Right cardiac atrium (tissue), 5 donors: ENCODE results near the gene EXOC4. TPM values are rescaled to one million over a fixed set of nuclear protein-coding genes. Genes with fewer than 3 reads are reported as not detected.

Experiments
- ATAC-seq, 2 donors: fragments of 200-7000 bp; cut with Tn5 transposase; one replicate each; pipeline versions ENCODE4 v1.8.0 to v1.9.1; 2020; ENCODE audit warnings: moderate library complexity in 2 of 2, mild to moderate bottlenecking in 1 of 2
- DNase-seq, 3 donors: peaks; one replicate each; pipeline ENCODE4 v3.0.0-alpha.2; 2020
- H3K27ac ChIP-seq: one replicate; pipeline ENCODE4 v1.5.1; 2013; ENCODE audit warnings: mild to moderate bottlenecking, low read length, control low read depth, moderate library complexity
- H3K27me3 ChIP-seq: one replicate; pipeline ENCODE4 v1.6.1; 2013; ENCODE audit not compliant: control insufficient read depth, insufficient read depth
- H3K4me1 ChIP-seq: one replicate; pipeline ENCODE4 v1.6.1; 2013; ENCODE audit warnings: low read length; ENCODE audit not compliant: control insufficient read depth, insufficient read depth
- H3K4me3 ChIP-seq: one replicate; pipeline ENCODE4 v1.5.1; 2013; ENCODE audit warnings: low read length, control low read depth
- H3K9me3 ChIP-seq: one replicate; pipeline ENCODE4 v1.6.1; 2013; ENCODE audit warnings: low read length; ENCODE audit not compliant: control insufficient read depth
- WGBS: extraction: QIAGEN DNeasy Blood & Tissue Kit; methylation state at CpG from one replicate; pipeline ENCODE4 v1.1.7; 2013; 5-methylcytosine and 5-hydroxymethylcytosine counted together
- intact Hi-C, 4 donors: fragments of 100-400 bp; cut with DNase I; formaldehyde crosslinking; loops; one replicate each; pipeline versions ENCODE4 v1.11.0 to v1.14.0; 2022 to 2023
- polyA plus RNA-seq: library from polyadenylated mRNA; stranded (reverse); fragments of 200-250 nt; gene quantifications from one replicate; pipeline ENCODE4 v1.2.3, GENCODE V29; 2013
- total RNA-seq, 4 donors: library from RNA; stranded (reverse); fragmentation: NEBNext Ultra II Directional; extraction: Animal tissue kit (Norgen Biotek cat#: 25700); gene quantifications; one replicate each; pipeline ENCODE4 v1.2.1, GENCODE V29; 2021
- donor health status: healthy with polysubstance abuse.
- donor health status: DM: no; HTN: yes; CAD: no.
- donor health status: DM: no; HTN: no; CAD: no.
- donor health status: DM: no; HTN: yes; CAD: no; lungs with severe emphysema.
- donor health status: DM: yes; HTN: yes; CAD: no.

EXOC4 gene
- total and polyA plus RNA-seq, 5 donors, result 11.9 to 45.9 (median 39.7) TPM

DNA sequence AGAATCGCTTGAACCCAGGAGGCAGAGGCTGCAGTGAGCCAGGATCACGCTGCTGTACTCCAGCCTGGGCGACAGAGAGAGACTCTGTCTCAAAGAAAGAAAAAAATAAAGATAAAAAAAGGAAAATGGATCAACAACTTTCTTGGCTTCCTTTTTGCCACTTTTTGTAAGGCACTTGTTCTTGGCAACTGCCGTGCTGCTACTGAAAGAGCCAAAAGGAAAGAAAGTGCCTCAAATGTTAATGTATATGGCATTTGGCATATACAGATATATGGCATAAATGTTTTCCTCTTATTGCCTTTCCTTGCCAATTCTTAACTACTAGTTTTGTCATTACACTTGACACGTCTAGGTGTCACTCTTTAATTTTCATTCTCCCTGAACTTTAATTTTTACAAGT, 480.5 kb downstream of the EXOC4 start:
- Histone ChIP-seq H3K9me3 (no peaks in the 10 kb centered on the region), H3K4me1 (no peaks in the 10 kb centered on the region), H3K4me3 (no peak overlapping the region), H3K27ac (no peak overlapping the region), H3K27me3 (no peaks in the 10 kb centered on the region)
- no peak for ATAC-seq
- intact Hi-C loops, result no loop called here
- 95% methylated on average over 5 of the region's 5 CpGs for WGBS
- DNase-seq, result no peak

DNA sequence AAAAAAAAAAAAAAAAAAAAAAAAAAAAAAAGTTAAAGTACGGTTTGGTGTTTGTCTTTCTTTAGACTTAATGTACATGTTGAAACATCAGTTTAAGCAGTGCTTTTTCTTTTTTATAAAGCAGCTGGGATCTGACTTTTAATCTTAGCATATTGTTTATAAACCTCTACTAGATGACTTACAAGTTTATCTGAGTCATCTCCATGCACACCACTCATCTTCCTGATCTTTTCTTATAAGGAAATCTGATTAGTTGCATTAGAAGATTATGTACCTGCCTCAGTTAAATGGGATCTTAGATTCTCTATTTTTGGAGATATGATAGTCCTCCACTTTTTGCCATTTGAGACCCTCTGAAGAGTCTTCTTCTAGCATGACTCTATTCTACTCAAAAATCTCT, 482.3 kb downstream of the EXOC4 start:
- Histone ChIP-seq H3K27me3 (no peaks in the 10 kb centered on the region), H3K9me3 (no peaks in the 10 kb centered on the region), H3K27ac (no peak overlapping the region), H3K4me3 (no peak overlapping the region), H3K4me1 (no peaks in the 10 kb centered on the region)
- intact Hi-C loops, result no loop called here
- no peak for ATAC-seq
- 83% methylated on average over 1 of the region's 1 CpG for WGBS
- no peak for DNase-seq

DNA sequence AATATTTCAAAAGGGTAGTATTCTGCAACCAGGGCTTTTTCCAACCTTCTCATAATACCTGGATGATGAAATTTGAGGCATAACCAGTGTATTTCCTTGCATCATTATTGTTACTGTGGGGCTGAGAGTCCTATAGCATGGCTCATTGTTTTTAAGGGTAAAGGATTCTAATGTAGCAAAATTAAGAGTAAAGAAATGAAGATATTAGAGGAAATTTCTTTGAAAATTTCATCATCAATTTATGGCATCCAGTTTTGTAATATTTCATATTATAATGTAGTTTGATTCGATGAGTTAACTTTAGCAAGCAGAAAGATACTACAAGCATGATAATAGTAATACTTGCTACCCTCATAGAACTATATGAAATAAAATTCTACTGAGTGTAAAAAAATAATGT, 486.9 kb downstream of the EXOC4 start:
- H3K4me3 ChIP-seq, result no peak overlapping the region
- no peaks in the 10 kb centered on the region for H3K27me3 ChIP-seq
- 96% methylated on average over 1 of the region's 1 CpG for WGBS
- intact Hi-C loops, result no loop called here
- peaks cover 2% of the 10 kb centered on the region for H3K4me1 ChIP-seq
- H3K27ac ChIP-seq, result no peak overlapping the region
- DNase-seq (no peak), ATAC-seq (no peak)
- no peaks in the 10 kb centered on the region for H3K9me3 ChIP-seq

DNA sequence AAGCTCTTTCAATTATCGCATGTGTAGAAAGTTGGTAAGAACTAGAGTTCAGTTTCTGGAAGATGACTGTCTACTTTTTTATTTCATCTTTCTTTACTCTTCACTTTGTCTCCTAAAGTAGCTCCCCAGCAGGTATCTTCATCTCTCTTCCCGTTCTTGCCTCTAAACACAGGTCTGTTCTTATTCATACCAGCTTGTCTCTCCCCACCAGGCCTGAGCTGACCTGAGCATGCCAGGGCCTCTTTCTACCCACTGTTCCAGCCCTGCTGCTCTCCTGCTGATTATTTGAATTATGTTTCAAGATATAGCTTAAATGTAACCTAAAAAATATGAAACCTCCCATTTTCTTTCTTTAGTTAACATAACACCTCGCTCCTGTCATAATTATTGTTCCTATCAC, 488.2 kb downstream of the EXOC4 start:
- 97% methylated on average over 3 of the region's 3 CpGs for WGBS
- intact Hi-C loops, result no loop called here
- Histone ChIP-seq H3K4me3 (no peak overlapping the region), H3K9me3 (no peaks in the 10 kb centered on the region), H3K27me3 (no peaks in the 10 kb centered on the region), H3K4me1 (peaks cover 2% of the 10 kb centered on the region), H3K27ac (no peak overlapping the region)
- ATAC-seq (no peak), DNase-seq (no peak)

DNA sequence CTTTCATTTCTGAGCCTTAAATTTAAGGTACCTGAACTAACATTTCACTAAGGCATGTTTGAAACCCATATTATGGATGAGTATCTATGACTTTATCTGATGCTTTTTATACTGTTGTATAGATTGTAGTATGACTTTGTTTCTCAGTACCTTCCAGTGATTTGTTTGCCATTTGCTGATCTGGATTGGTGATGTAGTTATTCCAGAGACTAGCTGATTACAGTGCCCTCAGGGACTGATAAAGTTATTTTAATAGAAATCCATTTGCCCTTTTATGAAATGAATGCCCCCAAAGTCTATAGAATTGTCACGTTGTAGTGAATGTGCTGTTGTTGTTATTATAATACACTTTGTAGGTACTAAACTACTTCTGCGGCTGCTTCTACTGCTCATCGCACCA, 488.8 kb downstream of the EXOC4 start:
- intact Hi-C loops, result no loop called here
- H3K4me3 ChIP-seq, result no peak overlapping the region
- ATAC-seq (no peak), DNase-seq (no peak)
- H3K9me3 ChIP-seq, result no peaks in the 10 kb centered on the region
- H3K27ac ChIP-seq, result no peak overlapping the region
- WGBS, result 96% methylated on average over 3 of the region's 3 CpGs
- peaks cover 2% of the 10 kb centered on the region for H3K4me1 ChIP-seq
- no peaks in the 10 kb centered on the region for H3K27me3 ChIP-seq

DNA sequence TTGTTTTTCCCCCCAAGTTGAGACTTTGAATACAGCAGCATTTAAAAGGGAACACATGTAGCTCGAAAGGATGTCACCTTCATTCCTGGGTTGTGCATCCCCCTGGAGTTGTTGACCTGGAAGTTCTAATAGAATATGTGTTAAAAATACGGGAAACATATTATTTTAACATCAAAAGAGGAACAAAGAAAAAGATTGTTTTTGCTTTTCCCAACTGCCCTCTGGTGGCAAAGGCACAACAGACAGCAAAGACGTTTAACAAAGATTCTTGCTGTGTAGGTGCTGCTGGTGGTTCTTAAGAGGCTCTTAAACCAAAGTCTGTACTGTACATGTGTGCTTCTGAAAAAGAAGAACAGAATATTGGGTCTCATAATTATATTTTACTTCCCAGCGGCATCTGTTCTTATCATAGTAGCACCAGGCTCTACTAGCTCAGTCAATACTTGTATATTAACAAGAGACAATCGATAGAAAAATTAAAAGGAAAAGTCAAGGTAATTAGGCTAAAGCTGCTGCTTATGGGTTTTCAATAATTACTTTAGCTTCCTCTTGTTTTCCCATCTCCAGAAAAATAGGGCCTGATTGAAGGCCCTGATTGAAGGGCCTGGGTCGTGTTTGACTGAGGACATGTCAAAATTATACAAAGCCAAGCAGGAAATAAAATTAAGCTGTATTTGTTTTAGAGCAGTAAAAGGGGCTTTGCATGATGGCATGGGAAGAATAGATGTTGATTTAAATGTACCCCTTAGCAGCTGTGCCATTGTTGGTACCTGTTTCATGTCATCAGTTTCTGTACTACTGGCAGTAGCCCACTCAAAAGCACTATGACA, 490.0 kb downstream of the EXOC4 start:
- Histone ChIP-seq H3K27ac (no peak overlapping the region), H3K4me1 (peaks cover 2% of the 10 kb centered on the region), H3K27me3 (no peaks in the 10 kb centered on the region), H3K9me3 (no peaks in the 10 kb centered on the region), H3K4me3 (no peak overlapping the region)
- 79% methylated on average over 6 of the region's 6 CpGs for WGBS
- ATAC-seq (no peak), DNase-seq (peak in 1 of 3 donors; percentile 15)
- intact Hi-C loops, result no loop called here

DNA sequence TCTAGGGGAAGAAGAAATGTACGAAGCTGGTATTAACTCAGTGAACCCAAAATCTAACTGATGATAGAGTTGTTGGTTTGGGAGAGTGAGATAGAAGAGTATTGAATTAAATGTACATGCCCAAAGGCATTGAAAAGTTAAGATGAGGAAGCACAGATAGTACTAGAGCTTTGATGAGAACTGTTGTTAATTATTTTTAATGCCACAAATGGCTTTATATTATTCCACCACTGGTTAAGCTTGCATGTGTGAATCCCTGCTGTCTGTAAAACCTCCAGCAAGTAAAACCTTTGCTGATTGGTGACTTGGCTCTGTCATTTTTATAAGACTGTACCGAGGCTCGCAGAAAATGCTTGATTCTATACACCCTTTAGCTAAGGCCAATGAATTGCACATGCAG, 491.6 kb downstream of the EXOC4 start:
- H3K9me3 ChIP-seq, result no peaks in the 10 kb centered on the region
- H3K27ac ChIP-seq, result no peak overlapping the region
- H3K27me3 ChIP-seq, result no peaks in the 10 kb centered on the region
- ATAC-seq, result no peak
- intact Hi-C loops, result no loop called here
- WGBS, result 85% methylated on average over 3 of the region's 3 CpGs
- no peak for DNase-seq
- peaks cover 2% of the 10 kb centered on the region for H3K4me1 ChIP-seq
- H3K4me3 ChIP-seq, result no peak overlapping the region

DNA sequence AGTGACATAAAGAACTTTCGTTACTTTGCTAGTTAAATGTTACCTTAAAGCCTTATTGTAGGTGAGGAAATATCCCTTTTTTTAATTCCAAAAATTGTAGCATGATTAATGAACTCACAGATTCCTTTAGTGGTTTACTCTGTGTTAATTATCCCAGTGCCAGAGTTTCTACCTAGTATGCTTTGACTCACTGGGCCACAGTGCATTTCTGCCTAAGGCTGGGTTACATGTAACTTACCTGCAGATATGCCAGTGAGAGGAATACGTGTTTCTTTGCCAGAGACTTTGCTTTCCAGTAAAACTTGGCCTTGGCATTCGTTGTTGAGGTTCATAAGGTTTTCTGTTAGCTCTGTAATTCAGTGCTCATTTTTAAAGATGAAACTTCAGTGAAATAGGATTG, 493.4 kb downstream of the EXOC4 start:
- intact Hi-C loops, result no loop called here
- no peak overlapping the region for H3K27ac ChIP-seq
- DNase-seq (no peak), ATAC-seq (no peak)
- no peaks in the 10 kb centered on the region for H3K9me3 ChIP-seq
- peaks cover 2% of the 10 kb centered on the region for H3K4me1 ChIP-seq
- no peaks in the 10 kb centered on the region for H3K27me3 ChIP-seq
- H3K4me3 ChIP-seq, result no peak overlapping the region
- WGBS, result 86% methylated on average over 3 of the region's 3 CpGs

DNA sequence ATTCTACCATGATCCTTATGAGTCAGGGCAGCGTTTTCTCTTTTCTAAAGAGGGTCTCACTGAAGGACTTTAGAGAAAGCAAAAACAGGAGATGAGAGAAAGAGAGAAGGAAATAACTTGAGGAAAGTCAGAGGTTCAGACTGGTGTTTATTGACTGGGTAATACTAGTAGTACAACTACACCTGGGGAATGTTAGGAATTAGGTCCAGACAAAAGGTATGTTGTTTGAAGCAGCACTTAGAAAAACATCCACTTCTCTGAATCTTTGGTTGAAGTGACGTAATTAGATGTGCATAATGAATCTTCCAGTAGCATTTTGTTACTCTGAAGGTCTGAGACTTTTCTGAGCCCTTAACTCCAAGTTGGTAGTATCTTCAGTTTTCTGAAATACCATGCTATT, 494.0 kb downstream of the EXOC4 start:
- H3K4me1 ChIP-seq, result peaks cover 2% of the 10 kb centered on the region
- no peak overlapping the region for H3K27ac ChIP-seq
- no peaks in the 10 kb centered on the region for H3K27me3 ChIP-seq
- H3K4me3 ChIP-seq, result no peak overlapping the region
- ATAC-seq (no peak), DNase-seq (no peak)
- WGBS, result 48% methylated on average over 2 of the region's 2 CpGs
- H3K9me3 ChIP-seq, result no peaks in the 10 kb centered on the region
- intact Hi-C loops, result no loop called here

DNA sequence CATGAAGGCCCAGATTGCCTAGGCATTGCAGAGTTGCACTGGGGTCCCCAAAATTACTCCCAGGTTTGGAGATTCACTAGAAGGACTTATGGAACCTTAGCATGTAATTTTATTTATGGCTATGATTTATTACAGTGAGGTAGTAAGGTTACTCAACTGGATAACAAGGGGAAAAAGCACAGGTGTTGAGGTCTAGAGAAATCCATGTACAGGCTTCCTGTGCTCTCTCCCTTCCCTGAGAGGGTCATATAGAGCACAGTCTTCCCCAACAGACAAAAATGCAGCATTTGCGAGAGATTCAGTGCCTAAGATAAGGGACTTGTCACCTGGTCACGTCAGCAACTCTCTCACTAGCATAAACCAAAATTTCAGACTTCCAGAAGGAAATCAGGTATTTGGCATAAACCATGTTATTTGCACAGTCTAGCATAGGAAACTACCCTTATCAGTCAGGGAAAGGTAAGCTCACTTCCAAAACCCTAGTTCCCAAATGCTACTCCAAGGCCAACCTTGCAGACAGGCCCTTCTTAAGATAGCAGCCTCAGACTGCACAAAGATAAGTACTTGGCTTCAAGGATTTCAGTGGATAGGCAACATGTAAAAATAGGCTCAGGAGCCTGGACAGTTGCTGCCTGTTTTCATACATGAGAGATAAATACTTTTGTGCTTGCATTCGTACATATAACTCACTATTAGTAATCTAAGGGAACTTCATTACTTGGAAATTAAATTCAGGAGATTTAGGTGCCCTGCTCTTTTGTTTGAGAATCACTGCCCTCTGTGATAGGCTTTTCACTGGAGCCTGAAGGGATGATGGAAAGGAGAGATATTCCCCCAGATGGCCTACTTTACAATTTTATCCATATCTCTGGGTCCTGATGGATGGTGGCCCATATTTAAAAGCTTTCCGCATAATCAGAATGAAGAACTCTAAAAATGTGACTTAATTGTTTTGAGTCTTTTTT, 495.8 kb downstream of the EXOC4 start:
- Histone ChIP-seq H3K27ac (no peak overlapping the region), H3K4me3 (no peak overlapping the region), H3K4me1 (peaks cover 2% of the 10 kb centered on the region), H3K9me3 (no peaks in the 10 kb centered on the region), H3K27me3 (no peaks in the 10 kb centered on the region)
- ATAC-seq (no peak), DNase-seq (no peak)
- 88% methylated on average over 4 of the region's 4 CpGs for WGBS
- intact Hi-C loops, result no loop called here

DNA sequence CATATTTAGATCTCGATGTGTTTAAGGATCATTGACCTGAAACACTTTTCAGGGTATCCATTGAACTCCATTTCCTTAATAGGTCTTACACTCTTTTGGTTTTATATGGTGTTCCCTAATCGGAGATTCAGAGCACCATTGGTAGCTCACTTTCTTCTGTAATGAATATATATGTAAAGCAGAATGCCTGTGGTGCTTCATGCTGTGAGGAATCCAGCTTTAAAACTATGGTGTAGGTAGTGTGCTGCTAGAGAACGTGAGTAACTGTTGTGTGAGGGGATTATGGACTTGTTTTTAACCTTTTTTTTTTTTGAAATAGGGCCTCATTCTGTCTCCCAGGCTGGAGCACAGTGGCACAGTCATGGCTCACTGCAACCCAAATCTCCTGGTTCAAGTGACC, 497.4 kb downstream of the EXOC4 start:
- no peak for ATAC-seq
- 79% methylated on average over 3 of the region's 3 CpGs for WGBS
- intact Hi-C loops, result no loop called here

More for the DNA sequence above, 497.4 kb downstream of the EXOC4 start:
- no peaks in the 10 kb centered on the region for H3K9me3 ChIP-seq
- no peak overlapping the region for H3K4me3 ChIP-seq
- no peak for DNase-seq
- no peaks in the 10 kb centered on the region for H3K27me3 ChIP-seq
- H3K27ac ChIP-seq, result no peak overlapping the region
- H3K4me1 ChIP-seq, result no peaks in the 10 kb centered on the region
